HG02870 (cell line): ENCODE data around the gene AKNAD1.
"Not testable (repeated sequence)": the region's sequence is repeated elsewhere in the genome, so short reads cannot be mapped to it uniquely, and the experiment has no call there.

Experiments used
- ATAC-seq: cut with Tn5 transposase; IDR thresholded peaks from one replicate; pipeline ENCODE4 v1.9.1; 2021; ENCODE audit warnings: mild to moderate bottlenecking, moderate library complexity; ENCODE audit not compliant: unreplicated experiment

The AKNAD1 gene, protein sequence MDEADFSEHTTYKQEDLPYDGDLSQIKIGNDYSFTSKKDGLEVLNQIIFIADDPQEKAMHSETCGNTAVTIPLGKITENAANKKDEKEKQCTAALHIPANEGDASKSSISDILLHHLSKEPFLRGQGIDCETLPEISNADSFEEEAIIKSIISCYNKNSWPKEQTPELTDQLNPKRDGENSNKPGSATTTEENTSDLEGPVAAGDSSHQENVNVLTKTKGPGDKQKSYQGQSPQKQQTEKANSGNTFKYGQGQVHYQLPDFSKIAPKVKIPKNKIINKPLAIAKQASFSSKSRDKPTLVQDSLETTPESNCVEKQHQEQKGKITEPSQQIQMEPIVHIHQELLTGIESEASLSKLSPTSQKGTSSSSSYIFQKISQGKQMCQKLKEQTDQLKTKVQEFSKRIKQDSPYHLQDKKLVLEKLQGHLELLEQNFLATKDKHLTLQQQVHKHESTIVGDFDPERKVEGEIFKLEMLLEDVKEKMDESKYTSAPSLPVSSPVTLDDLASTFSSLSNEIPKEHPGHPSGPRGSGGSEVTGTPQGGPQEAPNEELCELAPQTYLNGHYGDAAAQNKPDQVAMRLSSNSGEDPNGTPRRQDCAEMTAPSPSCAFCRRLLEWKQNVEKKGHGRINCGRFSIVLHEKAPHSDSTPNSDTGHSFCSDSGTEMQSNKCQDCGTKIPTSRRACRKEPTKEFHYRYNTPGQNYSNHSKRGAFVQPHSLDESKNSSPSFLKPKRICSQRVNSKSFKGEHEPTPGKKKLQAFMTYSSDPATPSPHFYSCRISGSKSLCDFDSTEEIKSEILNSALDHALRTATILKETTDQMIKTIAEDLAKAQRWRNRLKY

DNA sequence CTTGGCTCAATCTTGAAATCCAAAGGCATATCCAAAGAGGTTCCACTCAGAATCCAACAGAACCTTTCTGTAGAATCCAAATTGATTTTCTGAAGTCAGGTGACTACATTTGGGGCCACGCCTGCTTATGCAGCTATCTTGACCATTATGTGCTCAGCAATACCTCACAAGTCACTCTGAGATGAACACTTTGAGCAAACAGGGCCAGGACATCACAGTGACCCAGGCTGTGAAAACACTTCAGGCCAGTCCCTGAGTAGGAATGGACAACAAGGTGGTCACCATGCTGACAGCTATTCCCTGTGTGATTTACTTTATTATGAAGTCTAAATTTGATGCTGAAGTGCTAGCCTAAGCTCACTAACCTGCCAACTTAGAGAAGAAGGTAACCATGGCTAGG is at the start of gene AKNAD1:
AKNAD1 (minus strand) TSS at position 101 of the 400 bp plus-strand sequence. CDS start 4,430 bp downstream, outside the sequence.
- ATAC-seq, result no peak

DNA sequence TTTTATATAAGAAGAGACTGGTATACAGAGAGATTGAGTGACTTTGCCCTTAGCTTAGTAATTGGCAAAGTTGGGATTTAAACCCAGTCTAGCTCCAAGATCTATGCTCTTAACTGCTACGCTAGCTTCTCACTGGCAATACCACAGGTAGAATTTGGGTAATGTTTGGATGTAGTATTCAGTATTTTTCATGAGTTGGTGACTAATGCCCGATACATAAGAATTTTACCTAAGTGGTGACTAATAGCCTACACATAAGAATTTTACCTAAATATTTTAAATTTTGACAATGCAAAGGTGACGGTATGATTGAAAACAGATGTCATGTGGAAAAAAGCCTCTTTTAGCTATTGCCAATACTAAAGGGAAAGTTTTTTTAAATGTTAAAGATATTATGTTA is 44.2 kb upstream of the AKNAD1 start:
- ATAC-seq, result no peak

DNA sequence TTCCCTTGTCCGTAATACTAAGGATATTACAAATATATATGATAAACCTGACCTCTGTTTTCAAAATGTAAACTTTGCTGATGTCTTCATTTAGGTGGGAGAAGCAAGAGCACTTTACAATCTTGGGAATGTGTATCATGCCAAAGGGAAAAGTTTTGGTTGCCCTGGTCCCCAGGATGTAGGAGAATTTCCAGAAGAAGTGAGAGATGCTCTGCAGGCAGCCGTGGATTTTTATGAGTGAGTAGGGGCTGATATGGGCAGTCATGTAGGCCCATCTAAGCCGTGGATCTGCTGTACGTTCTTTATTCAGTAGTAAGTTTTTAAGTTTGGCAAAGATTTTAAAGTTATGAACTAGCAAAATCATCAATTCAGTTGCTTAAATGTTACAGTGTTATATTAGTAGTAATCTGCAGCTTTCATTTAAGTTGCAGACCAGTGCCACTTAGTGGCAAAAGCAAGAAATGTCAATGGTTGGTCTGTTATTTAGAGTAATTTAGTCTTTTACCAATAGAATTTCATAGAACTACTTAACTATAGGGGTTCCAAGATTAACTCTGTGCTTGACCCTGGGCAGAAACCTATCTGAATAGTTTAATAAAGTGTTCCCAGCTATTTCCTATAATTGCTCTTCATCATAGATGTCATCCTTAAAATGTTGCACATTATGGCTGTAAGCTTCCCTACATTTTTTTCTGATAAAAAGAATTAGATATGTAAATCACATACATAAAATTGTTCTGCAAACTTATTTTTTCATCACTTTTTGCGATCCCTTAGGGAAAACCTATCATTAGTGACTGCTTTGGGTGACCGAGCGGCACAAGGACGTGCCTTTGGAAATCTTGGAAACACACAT is 41.2 kb upstream of the AKNAD1 start:
- no peak for ATAC-seq

DNA sequence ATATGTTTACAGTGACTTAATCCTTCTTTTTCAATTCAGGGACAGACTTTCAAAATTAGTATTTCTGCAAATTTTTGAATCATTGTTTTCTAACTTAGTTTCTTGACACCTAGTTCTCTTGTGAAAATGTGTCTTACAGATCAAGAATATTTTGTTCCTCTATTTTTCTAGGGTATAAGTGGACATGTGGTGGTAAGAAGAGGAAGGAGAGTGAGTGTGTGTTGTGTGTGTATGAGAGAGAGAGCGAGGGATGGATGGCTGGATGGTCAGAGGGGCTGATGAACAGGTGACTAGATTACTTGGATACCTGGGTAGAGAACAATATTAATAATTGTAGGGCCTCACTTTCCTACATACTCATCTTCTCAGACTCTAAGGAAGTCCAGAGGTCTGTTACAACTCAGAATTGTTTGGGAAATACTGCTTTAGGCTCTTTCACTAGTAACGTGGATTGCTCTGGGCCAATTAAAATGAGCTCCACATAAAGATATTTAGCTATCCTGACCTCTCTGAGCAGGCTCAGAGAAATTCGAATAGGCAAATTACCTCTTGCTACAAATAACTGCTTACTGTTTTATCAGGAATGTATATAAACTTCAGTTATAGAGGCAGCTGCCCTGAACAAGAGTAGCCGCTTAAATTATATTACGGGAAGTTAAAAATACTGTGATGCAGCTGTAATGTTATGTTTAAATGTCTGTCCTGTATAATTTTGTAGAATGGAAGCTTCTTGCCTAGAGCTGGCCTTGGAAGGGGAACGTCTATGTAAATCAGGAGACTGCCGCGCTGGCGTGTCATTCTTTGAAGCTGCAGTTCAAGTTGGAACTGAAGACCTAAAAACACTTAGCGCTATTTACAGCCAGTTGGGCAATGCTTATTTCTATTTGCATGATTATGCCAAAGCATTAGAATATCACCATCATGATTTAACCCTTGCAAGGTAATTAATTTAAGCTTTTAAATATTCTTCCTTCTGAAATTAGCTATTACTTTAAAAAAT is 39.6 kb upstream of the AKNAD1 start:
- no peak for ATAC-seq

DNA sequence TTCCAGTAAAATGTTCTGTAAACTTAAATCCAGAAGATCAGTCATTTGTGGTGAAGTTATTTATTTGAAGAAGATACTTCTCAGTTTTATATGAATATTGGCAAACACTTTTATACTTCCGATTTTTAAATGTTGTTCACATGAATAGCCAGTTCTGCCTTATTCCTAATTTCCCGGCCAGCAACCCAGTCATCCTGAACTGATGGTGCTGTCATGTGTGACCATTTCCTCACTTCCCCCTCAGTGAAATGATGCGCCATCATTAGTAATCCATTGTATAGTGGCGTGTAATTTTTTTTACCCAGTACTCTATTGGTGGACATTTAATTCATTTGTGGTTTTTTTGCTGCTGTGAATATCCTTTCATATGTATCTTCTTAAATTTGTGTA is 36.2 kb upstream of the AKNAD1 start:
- ATAC-seq, result no peak

DNA sequence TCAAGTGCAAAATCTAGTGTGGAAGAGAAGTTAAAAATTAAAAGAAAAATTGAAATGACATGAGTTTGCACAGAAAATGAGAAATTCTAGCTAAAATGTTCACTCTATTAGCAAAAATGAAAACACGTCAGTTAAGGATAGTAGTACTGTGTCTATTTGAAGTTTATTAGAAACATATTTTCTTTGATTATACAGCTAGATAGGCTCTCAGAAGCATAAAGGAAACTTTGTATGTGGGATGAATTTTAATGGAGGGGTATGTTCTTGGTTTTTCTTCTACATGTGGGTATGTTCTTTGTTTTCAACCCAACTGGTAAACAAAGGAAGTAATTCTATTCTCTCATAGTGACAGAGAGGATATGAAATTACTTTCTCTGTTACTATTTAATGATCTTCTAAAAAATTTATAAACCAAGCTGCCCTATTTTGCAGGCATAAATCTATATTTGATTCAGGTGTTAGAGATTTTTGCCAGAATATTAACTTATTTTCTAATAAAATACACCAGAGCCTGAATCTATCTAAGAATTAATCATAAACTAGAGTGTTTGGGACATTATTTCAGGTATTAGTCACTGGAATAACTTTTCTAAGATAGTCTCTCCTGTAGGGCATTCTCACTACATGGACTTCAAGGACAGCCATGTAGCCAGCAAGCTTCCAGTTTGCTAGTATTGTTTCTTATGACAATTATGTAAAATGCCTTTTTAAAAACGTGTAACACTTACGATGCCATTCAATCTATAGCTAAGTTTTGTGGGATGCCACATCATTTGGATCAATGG is 35.7 kb upstream of the AKNAD1 start:
- ATAC-seq, result no peak

DNA sequence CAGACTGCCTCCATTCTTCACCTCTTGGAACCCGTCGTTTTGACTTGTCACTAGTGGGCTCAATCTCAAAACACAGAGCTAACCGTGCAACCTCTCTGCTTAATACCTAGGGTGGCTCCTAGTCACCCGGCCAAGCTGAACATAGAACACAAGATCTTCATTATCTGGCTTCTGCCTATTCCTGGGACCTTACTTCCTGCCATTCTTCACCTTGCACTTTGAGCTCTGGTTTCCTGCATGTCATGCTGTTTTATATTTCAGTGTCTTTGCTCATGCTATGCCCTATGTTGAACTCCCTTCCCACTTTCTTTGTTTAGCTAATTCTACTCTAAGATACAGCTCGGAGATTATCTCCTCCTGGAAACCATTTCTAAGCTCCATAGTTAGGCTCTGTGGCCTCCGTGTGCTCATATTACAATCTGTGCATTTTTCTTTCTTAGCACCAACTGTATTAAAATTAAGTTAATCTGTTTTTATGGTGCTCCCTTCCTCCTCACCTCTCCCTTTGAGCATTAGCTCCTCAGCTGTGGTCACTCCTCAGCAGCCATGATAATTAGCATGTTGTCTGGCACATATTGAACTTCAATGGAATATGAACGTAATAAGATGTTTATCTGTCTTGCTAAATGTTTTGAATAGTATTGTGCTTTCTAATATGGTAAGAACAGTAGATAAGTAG is 33.0 kb upstream of the AKNAD1 start:
- no peak for ATAC-seq

DNA sequence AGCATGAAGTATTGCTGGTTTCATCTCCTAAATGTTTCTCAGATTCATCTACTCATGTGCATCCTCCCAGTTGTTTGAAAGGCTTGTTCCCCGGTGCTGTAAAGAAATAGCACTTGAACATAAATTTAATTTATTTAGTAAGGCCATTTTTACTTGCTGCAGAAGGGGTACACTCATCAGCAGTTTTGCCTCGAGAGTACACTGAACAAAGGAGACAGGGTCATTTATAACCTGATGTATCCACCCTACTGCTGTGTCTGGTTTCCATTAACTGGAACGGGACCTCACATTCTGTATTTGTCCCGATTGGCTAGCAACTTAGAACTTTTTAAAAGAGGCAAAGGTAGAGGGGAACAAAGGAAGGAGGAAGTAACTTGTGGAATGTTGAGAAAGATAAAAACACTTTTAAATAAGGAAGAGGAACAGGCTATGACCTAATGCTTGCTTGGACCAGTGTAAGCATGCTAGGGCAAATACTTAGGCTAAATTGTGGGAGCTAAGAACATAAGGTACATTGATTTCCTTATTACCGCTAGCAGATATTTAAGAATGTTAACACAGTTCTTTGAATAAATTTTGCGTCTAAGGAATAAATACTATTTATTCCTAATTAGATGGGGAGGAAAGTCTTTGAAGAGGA is 32.2 kb upstream of the AKNAD1 start:
- ATAC-seq, result not testable (repeated sequence)

DNA sequence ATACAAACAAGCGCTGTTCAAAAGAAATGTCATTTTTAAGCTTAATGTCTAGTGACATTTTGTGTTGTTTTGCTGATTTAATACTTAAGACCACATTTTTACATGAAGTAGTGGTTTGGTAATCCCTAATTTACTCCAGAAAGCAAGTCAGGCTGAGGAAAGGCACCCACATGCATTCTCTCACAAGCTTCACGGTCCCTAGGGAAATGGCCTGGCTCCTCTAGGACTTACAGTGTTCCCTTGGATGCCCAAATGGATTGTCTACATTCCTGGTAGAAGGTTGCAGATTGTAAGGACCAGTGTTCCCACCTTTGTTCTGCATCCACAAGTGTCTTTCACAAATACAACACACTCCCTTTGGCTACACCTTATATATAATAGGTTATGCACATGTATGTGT is 29.4 kb upstream of the AKNAD1 start:
- ATAC-seq, result no peak

DNA sequence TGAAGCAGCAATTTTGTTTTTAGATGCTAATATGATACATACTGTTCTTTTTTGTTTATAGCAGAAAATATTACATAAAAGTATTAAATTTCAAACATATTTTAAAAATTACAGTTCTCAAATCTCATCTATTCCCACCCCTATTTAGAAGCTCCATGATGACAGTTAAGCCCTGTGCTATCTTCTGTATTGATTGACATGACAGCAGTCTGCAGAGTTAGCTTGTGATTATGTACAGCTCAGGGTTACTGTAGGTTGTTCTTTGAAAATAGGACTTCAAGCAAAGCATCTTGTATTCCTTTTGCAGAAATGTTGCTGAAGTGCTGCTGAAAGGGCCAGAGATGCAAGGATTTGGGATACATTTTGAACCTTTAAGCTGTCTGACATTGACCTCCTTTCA is 28.1 kb upstream of the AKNAD1 start:
- ATAC-seq, result no peak

DNA sequence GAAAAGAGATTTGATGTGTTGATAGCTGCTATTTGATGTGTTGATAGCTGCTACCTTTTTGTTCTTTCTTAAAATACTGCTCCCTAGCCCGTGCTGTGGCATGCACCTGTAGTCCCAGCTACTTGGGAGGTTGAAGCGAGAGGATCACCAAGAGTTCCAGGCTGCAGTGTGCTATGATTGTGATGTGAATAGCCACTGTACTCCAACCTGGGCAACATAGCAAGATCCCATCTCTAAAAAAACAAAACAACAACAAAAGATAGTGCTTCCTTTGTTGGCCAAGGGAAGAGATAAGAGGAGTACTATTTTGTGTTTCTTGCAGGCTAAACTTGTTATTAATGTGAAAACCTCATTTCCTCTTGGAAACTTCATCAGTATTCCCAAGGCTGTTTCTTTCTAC is 25.9 kb upstream of the AKNAD1 start:
- ATAC-seq, result no peak

DNA sequence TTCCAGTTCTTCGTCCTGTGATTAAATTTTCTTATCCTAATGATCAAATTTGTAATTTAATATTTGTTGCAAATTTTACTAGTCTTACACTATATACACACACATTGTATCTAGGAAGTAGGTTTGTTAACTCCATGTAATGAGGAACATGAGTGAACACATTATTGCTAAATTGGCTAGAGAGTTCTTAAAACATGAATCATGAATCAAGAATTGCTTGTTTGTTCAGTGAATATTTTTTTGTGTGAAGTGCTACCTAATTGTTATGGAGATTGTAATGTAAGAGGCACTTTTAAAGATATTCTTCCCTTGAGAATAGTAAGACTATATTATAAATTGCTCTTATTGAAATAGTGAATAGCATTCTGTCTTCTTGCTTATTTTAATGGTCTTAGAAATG is 24.5 kb upstream of the AKNAD1 start:
- no peak for ATAC-seq

DNA sequence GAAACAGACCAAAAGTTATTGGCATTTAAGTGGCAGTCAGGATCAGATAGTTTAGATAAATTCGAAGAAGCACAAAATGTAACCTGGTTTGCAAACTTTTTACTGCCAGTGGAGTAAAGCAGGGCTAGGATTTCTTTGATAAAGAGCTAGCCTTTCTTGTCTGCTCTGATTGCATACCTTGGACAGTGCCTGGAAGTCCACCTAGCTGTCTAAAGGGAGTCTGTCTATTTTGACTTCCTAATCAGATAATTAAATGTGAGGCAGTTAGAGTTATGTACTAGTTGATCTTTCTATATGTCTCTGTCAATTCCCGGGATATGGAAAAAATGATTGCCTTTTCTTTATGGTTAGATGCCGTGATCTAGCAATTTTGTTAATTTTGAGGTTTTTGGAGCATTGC is 24.0 kb upstream of the AKNAD1 start:
- no peak for ATAC-seq

DNA sequence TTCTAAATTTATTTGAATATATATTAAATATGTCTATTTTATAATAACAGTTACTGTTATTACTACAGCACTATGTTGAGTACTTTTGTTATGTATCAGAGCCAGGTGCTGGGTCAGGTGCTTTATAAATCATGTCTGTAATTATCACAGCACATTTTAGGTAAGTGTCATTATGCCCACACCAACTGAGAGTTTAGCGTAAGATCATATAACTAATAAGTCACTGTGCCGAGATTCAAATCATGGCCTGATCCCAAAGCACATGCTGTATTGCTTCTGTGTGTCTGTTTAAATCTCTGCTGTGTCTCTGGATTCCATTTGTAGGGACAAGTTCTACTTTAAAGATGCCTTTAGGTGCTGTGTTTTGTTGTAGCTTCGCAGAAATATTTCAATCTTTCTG is 21.8 kb upstream of the AKNAD1 start:
- ATAC-seq, result no peak

DNA sequence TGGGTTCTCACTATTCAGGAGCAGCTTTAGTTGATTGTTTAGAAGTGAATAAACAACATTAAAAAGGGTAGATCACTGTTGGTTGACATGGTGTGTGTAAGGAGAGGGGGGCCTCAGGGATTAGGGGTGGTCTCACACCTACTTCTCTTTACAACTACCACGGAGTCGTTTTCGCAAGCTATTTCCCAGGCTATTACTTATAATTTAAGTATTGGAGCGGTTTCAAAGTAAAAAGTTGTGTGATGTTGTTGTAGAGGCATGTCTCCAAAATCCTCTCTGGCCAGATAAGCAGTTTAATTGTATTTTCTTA is 21.2 kb upstream of the AKNAD1 start:
- no peak for ATAC-seq

DNA sequence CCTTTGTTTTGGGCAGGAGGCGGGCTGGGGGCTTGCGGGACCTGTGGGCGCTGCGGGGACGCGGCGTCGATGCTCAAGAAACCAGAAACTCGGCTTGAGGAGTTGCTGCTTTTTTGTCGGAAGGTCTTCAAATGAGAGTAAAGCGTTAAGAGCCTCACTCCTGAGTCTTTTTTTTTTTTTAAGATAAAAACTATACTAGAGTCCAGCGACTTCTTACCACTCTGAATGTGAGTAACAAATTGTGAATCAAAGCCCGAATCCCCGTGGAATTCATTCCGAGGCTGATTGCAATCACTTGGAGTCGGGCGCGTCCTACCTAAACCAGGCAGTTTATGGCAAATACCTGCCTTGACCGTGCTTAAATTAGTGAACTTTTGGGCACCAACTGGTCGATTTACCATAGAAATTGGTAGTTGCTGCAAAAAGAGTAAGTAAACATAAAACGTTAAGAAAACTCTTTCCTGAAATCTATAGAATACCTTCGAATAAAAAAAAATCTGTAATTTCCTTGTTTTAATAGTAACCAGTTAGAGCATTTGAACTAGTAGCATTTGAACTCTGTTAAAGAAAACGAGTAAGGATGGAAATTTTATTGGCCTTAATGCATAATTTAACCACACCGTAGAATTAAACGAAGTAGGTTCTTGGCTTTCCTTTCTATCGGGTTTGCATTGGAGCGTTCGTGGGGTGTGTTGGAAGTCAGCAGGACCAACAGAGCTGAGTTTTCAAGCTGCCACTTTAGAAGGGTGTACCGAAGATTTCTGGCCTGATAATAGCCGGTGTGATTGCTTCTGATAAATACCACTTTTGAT is 20.7 kb upstream of the AKNAD1 start:
- no peak for ATAC-seq

DNA sequence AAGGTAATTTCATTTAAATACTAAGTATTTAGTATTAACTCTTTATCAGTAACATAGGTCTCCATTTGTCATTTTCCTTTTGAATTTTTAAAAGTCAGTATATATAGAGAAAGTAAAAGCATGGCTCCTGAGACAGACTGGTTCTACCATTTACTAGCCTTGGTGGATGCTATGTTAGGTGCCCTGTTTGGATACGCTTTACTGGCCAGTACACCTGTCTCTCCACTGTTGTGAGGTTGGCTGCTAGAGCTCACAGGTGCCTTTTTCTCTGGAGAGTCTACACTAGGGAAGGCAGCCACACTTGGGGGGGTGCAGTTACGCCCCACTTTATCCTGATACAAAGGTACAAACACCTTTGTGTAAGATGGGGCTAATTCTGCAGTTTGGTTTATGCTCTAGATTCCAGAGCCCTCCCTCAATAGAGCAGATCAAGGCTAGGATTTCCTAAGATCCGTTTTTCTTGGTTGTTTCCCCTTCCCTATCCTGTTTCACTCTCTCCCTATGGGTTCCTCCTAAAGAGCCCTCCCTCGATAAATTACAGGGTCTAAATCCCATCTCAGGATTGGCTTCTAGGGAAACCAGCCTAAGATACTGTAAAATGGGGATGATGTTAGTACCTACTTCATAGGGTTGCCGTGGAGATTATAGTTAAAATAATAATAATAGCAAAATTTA is 14.3 kb upstream of the AKNAD1 start:
- ATAC-seq, result no peak
